Vagina (tissue), 2 donors: ENCODE results near the gene SETD1B. TPM values are rescaled to one million over a fixed set of nuclear protein-coding genes. Genes with fewer than 3 reads are reported as not detected.

ENCODE experiments used
- DNase-seq, 2 donors: peaks; one replicate each; pipeline ENCODE4 v3.0.0-alpha.2; 2017; ENCODE audit errors: extremely low spot score in 2 of 2
- H3K27ac ChIP-seq: fragments of 200-600 bp; sonication (generic); one replicate; pipeline ENCODE4 v1.5.1; 2019
- H3K27me3 ChIP-seq: fragments of 200-600 bp; sonication (generic); one replicate; pipeline ENCODE4 v1.5.1; 2019
- H3K36me3 ChIP-seq, 2 donors: fragments of 200-600 bp; sonication (generic); one replicate each; pipeline ENCODE4 v1.5.1; 2017 to 2019
- H3K4me1 ChIP-seq: fragments of 200-600 bp; sonication (generic); one replicate; pipeline ENCODE4 v1.5.1; 2019
- H3K4me3 ChIP-seq, 2 donors: fragments of 200-600 bp; sonication (generic); 1 replicate in 1 of 2; 2 replicates in 1 of 2; pipeline ENCODE4 v1.5.1; 2016 to 2019
- H3K9me3 ChIP-seq: fragments of 200-600 bp; sonication (generic); one replicate; pipeline ENCODE4 v1.5.1; 2019
- POLR2A ChIP-seq, 2 donors: fragments of 450-650 bp; IDR thresholded peaks; one replicate each; pipeline ENCODE4 v1.6.1; 2017; ENCODE audit warnings: antibody characterized with exemption in 2 of 2, mild to moderate bottlenecking in 2 of 2, moderate library complexity in 2 of 2
- POLR2AphosphoS5 ChIP-seq, 2 donors: sonication (generic); formaldehyde crosslinking; IDR thresholded peaks; one replicate each; pipeline ENCODE4 v1.9.0; 2017; ENCODE audit warnings: antibody characterized with exemption in 2 of 2, mild to moderate bottlenecking in 2 of 2, low read depth in 1 of 2; ENCODE audit not compliant: insufficient read depth in 1 of 2
- intact Hi-C: fragments of 100-400 bp; cut with DNase I; formaldehyde crosslinking; loops from one replicate; pipeline ENCODE4 v1.15.1; 2023
- total RNA-seq: library from RNA; depleted of rRNA; stranded (reverse); fragments of >200 nt; gene quantifications from one replicate; pipeline ENCODE4 v1.2.3, GENCODE V29; 2016
- TF ChIP-seq, protein P1 (sequence below), 3 experiments: fragments of 450-650 bp in 2 of 3; fragments of 200-600 bp in 1 of 3; sonication (generic) in 1 of 3; IDR thresholded peaks; one replicate each; pipeline ENCODE4 v1.5.1; 2017 to 2019; ENCODE audit warnings: antibody characterized with exemption in 3 of 3, mild to moderate bottlenecking in 2 of 3, moderate library complexity in 2 of 3

SETD1B gene
- total RNA-seq, 1 donor from 2014 or later = 10.6 TPM

DNA sequence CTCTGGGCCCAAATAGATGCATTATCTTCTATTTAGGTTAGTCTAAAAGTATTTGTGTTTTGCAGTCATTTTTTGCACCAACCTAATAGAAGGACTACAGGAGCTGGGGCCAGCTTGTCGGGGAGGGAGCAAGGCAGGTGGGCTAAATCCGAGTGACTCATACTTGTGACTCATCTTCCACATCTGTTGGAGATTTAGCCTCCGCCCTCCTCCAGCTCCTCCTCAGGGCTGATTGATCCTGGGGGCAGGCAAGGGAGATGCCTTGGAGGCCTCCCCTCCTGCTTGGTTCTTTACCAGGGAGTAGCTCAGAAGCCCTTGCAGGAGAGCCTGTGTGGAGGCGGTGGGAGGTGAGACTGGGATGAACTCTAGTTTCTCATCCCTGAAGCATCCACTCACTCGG lies 38.2 kb upstream of the SETD1B start:
- Histone ChIP-seq H3K4me3 (no peak overlapping the region), H3K27ac (peak overlapping the region; percentile 84), H3K36me3 (no peaks in the 10 kb centered on the region), H3K4me1 (peaks cover 55% of the 10 kb centered on the region), H3K9me3 (no peaks in the 10 kb centered on the region), H3K27me3 (no peaks in the 10 kb centered on the region)
- DNase-seq = no peak
- TF ChIP-seq, protein P1, sequence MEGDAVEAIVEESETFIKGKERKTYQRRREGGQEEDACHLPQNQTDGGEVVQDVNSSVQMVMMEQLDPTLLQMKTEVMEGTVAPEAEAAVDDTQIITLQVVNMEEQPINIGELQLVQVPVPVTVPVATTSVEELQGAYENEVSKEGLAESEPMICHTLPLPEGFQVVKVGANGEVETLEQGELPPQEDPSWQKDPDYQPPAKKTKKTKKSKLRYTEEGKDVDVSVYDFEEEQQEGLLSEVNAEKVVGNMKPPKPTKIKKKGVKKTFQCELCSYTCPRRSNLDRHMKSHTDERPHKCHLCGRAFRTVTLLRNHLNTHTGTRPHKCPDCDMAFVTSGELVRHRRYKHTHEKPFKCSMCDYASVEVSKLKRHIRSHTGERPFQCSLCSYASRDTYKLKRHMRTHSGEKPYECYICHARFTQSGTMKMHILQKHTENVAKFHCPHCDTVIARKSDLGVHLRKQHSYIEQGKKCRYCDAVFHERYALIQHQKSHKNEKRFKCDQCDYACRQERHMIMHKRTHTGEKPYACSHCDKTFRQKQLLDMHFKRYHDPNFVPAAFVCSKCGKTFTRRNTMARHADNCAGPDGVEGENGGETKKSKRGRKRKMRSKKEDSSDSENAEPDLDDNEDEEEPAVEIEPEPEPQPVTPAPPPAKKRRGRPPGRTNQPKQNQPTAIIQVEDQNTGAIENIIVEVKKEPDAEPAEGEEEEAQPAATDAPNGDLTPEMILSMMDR (IDR thresholded peaks at IDR 0.05) = no peak
- peak; percentile 47 to 50 for TF ChIP-seq POLR2AphosphoS5 (IDR thresholded peaks at IDR 0.05; ENCODE audit: insufficient read depth in 1 of 2, low read depth in 1 of 2)
- TF ChIP-seq POLR2A (IDR thresholded peaks at IDR 0.05) = no peak
- intact Hi-C loops = no loop called here

DNA sequence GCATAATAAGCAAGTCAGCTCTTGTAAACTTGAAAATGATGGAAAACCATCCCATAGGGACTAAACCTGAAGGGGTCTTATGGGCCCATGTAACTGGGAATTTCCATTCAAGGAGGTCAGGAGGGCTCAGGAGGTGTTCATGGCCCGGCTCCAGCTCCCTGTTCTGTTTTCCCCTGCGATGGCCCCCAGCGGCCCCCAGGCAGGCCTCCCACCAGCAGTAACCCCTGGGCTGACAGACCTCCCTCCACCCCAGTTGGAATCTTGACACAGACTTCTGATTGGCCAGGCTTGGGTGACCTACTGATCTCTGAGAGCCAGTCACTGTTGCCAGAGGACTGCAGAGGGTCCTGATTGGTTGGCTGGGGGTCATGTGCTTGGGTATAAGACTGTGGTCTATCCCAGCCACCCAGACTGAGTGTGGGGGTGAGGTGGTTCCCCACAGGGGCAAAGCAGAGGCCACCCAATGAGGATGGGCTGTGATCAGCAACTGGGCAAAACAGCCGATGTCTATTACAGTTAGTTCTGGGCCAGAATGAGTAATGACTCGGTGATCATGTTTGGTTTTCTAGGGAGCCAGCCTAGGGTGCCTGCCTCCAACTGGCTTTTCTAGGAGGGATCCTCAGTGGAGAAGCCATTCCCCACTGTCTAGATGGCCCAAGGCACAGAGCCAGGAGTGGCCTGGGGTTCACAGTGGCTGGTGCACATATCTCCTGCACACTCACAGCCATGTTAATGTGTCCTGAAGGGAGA lies 37.3 kb upstream of the SETD1B start:
- DNase-seq = no peak
- Histone ChIP-seq H3K27ac (peak overlapping the region; percentile 84), H3K36me3 (no peaks in the 10 kb centered on the region), H3K9me3 (no peaks in the 10 kb centered on the region), H3K27me3 (no peaks in the 10 kb centered on the region), H3K4me3 (no peak overlapping the region), H3K4me1 (peaks cover 54% of the 10 kb centered on the region)
- intact Hi-C loops = no loop called here
- TF ChIP-seq POLR2AphosphoS5 (IDR thresholded peaks at IDR 0.05; ENCODE audit: insufficient read depth in 1 of 2, low read depth in 1 of 2) = no peak
- no peak for TF ChIP-seq POLR2A (IDR thresholded peaks at IDR 0.05)
- TF ChIP-seq, protein P1 (IDR thresholded peaks at IDR 0.05) = no peak

DNA sequence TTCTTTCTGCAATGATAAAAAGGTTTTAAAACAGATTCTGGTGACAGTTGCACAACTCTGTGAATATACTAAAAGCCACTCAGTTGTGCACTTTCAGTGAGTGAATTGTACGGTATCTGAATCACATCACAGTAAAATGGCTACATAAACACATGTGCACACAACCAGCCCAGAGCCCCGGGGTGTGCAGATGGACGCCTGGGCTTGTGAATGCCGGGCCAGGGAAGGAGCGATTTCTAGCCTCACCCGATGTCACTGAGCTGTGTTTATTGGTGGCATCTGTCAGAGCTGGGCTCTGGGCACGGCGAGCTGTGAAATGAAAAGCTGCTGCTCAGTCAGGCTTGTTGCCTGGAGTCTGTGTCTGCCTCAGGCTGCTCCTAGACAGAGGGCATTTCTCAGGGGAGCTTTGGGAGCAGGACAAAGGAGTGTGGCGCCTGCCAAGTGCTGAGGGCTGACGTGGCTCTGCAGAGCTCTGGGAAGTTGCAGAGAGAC lies 36.2 kb upstream of the SETD1B start:
- no peaks in the 10 kb centered on the region for H3K27me3 ChIP-seq
- intact Hi-C loops = no loop called here
- H3K4me1 ChIP-seq = peaks cover 43% of the 10 kb centered on the region
- peak in 1 of 2 donors; percentile 63 for TF ChIP-seq POLR2AphosphoS5 (IDR thresholded peaks at IDR 0.05; ENCODE audit: insufficient read depth in 1 of 2, low read depth in 1 of 2)
- TF ChIP-seq, protein P1 (IDR thresholded peaks at IDR 0.05) = no peak
- no peak for TF ChIP-seq POLR2A (IDR thresholded peaks at IDR 0.05)
- peak overlapping the region in 1 of 2 donors; percentile 19 for H3K4me3 ChIP-seq
- no peaks in the 10 kb centered on the region for H3K9me3 ChIP-seq
- no peak for DNase-seq
- H3K36me3 ChIP-seq = no peaks in the 10 kb centered on the region
- H3K27ac ChIP-seq = peak overlapping the region; percentile 84

DNA sequence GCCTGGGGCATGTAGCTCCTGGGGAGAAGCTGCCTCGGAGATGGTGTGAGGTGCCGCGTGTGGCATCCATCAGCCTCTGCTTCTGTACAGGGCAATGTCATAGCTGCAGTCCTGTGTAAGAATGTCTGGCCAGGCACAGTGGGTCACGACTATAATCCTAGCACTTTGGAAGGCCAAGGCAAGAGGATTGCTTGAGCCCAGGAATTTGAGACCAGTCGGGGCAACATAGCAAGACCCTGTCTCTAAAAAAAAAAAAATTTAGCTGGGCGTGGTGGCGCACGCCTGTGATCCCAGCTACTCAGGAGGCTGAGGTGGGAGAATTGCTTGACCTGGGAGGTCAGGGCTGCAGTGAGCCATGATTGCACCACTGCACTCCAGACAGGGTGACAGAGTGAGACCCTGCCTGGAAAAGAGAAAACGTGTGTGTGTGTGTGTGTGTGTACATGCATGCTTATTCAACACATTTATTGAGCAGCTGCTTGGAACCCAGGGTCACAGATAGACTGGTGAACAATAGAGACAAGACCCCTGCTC lies 34.4 kb upstream of the SETD1B start:
- intact Hi-C loops = no loop called here
- TF ChIP-seq POLR2A (IDR thresholded peaks at IDR 0.05) = no peak
- TF ChIP-seq, protein P1 (IDR thresholded peaks at IDR 0.05) = no peak
- TF ChIP-seq POLR2AphosphoS5 (IDR thresholded peaks at IDR 0.05; ENCODE audit: insufficient read depth in 1 of 2, low read depth in 1 of 2) = no peak

DNA sequence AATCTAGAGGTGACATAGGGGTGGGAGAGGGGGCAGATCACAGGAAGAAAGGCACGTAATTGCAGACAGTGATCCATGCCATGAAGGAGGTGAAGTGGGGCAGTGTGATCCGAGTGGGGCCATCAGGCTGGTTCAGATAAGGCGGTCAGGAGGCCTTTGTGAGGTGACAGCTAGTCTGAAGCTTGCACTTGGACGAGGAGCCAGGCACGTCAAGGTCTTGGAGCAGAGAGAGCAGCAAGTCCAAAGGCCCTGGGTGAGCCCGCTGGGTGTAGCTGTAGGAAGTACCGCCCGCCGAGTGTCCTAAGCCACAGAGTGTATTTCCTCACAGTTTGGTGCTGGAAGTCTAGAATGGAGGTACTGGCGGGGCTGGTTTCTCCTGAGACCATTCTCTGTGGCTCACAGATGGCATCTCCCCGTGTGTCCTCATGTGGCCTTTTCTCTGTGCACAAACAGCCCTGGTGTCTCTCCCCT lies 33.9 kb upstream of the SETD1B start:
- H3K9me3 ChIP-seq = no peaks in the 10 kb centered on the region
- no peak overlapping the region for H3K4me3 ChIP-seq
- intact Hi-C loops = no loop called here
- H3K27ac ChIP-seq = peak overlapping the region; percentile 84
- peaks cover 40% of the 10 kb centered on the region for H3K4me1 ChIP-seq
- H3K27me3 ChIP-seq = no peaks in the 10 kb centered on the region
- H3K36me3 ChIP-seq = no peaks in the 10 kb centered on the region
- TF ChIP-seq POLR2AphosphoS5 (IDR thresholded peaks at IDR 0.05; ENCODE audit: insufficient read depth in 1 of 2, low read depth in 1 of 2) (no peak), POLR2A (IDR thresholded peaks at IDR 0.05) (no peak)
- TF ChIP-seq, protein P1 (IDR thresholded peaks at IDR 0.05) = no peak
- no peak for DNase-seq

More for the DNA sequence above, 34.4 kb upstream of the SETD1B start:
- H3K27ac ChIP-seq = peak overlapping the region; percentile 84
- no peak overlapping the region for H3K4me3 ChIP-seq
- no peaks in the 10 kb centered on the region for H3K9me3 ChIP-seq
- no peaks in the 10 kb centered on the region for H3K27me3 ChIP-seq
- H3K36me3 ChIP-seq = no peaks in the 10 kb centered on the region
- peaks cover 41% of the 10 kb centered on the region for H3K4me1 ChIP-seq
- DNase-seq = no peak
